Panc1 (cell line): ENCODE results near the gene TCHP. TPM values are rescaled to one million over a fixed set of nuclear protein-coding genes. Genes with fewer than 3 reads are reported as not detected.
A peak's percentile ranks its signal among the peaks of the same experiment; 100 is the strongest.

ENCODE experiments used
- ATAC-seq: fragments of 200-7000 bp; cut with Tn5 transposase; 2 replicates; pipeline ENCODE4 v1.9.1; 2020; ENCODE audit warnings: mild to moderate bottlenecking, moderate library complexity
- BruUV-seq: library from RNA; stranded (reverse); fragments of 400-500 nt; replicated peaks from 2 replicates; lab custom pipeline; 2021; lab: Mats Ljungman, UMichigan
- CTCF ChIA-PET: fragments of 300-600 bp; sonication (Branson Sonifier 250); formaldehyde crosslinking; loops from one replicate; lab custom pipeline; 2022; ENCODE audit warnings: antibody characterized with exemption; lab: Charles Lee
- POLR2A ChIA-PET: fragments of 300-600 bp; sonication (Branson Sonifier 250); formaldehyde crosslinking; loops from one replicate; lab custom pipeline; 2022; ENCODE audit warnings: antibody characterized with exemption; lab: Charles Lee
- DNase-seq: peaks from one replicate; pipeline ENCODE4 v3.0.0-alpha.2; 2010; ENCODE audit warnings: low read depth, low spot score
- H3K27ac ChIP-seq: 2 replicates; pipeline ENCODE4 v1.5.1; 2011; ENCODE audit warnings: mild to moderate bottlenecking, low read length, inconsistent platforms
- H3K27me3 ChIP-seq: fragments of 200-500 bp; sonication (Bioruptor generic); 2 replicates; pipeline ENCODE4 v1.6.0; 2014; ENCODE audit warnings: low read length, inconsistent platforms; ENCODE audit not compliant: control insufficient read depth, insufficient read depth
- H3K36me3 ChIP-seq: fragments of 200-500 bp; sonication (Bioruptor generic); 2 replicates; pipeline ENCODE4 v1.5.1; 2014; ENCODE audit warnings: inconsistent platforms, mild to moderate bottlenecking, low read length, moderate library complexity; ENCODE audit not compliant: control insufficient read depth, insufficient read depth
- H3K4me1 ChIP-seq: 2 replicates; pipeline ENCODE4 v1.5.1; 2011; ENCODE audit warnings: inconsistent platforms, mild to moderate bottlenecking, low read length, moderate library complexity; ENCODE audit not compliant: control insufficient read depth, insufficient read depth
- H3K4me3 ChIP-seq, 2 experiments: 2 replicates each; pipeline ENCODE4 v1.5.1; 2011 to 2012; ENCODE audit warnings: low read depth in 2 of 2, low read length in 2 of 2, mild to moderate bottlenecking in 2 of 2, inconsistent platforms in 1 of 2, moderate library complexity in 1 of 2
- H3K9me3 ChIP-seq: fragments of 200-500 bp; sonication (Bioruptor generic); 2 replicates; pipeline ENCODE4 v1.5.1; 2014; ENCODE audit warnings: low read depth, mild to moderate bottlenecking, inconsistent platforms, low read length, moderate library complexity; ENCODE audit not compliant: control insufficient read depth, insufficient read depth
- POLR2AphosphoS5 ChIP-seq: IDR thresholded peaks from 2 replicates; pipeline ENCODE4 v1.6.1; 2012; ENCODE audit warnings: mild to moderate bottlenecking, low read depth, low read length, moderate library complexity
- SIN3A ChIP-seq: IDR thresholded peaks from 2 replicates; pipeline ENCODE4 v1.6.1; 2012; ENCODE audit warnings: low read depth, mild to moderate bottlenecking, low read length, moderate library complexity, borderline replicate concordance; ENCODE audit not compliant: insufficient read depth
- TCF7L2 ChIP-seq: IDR thresholded peaks from 2 replicates; pipeline ENCODE4 v1.6.1; 2011; ENCODE audit warnings: mild to moderate bottlenecking, low read depth, low read length, inconsistent platforms
- in situ Hi-C: cut with HindIII; loops from 2 replicates; pipeline ENCODE4 v1.10.0; 2016; ENCODE audit warnings: low sequenced_read_pairs, low pct_unique_long_range_greater_than_20kb
- intact Hi-C: fragments of 100-400 bp; cut with micrococcal nuclease; formaldehyde crosslinking; loops from one replicate; pipeline ENCODE4 v1.10.0; 2022; ENCODE audit not compliant: unreplicated experiment
- total RNA-seq: library from RNA; stranded (reverse); gene quantifications from one replicate; pipeline ENCODE4 v1.2.1, GENCODE V29; 2021; ENCODE audit not compliant: unreplicated experiment
- TF ChIP-seq, protein P1 (sequence below), 2 experiments: IDR thresholded peaks; 2 replicates each; pipeline ENCODE4 v1.6.1; 2011 to 2012; ENCODE audit warnings: low read depth in 2 of 2, control low read depth in 1 of 2, low read length in 1 of 2, mild to moderate bottlenecking in 1 of 2, moderate library complexity in 1 of 2; ENCODE audit not compliant: insufficient read depth in 1 of 2
- TF ChIP-seq, protein P2 (sequence below): fragments of 450-650 bp; IDR thresholded peaks from 2 replicates; pipeline ENCODE4 v1.5.1; 2017; ENCODE audit warnings: mild to moderate bottlenecking

Gene TCHP
- total RNA-seq, 1 experiment from 2014 or later, result 25.0 TPM

DNA sequence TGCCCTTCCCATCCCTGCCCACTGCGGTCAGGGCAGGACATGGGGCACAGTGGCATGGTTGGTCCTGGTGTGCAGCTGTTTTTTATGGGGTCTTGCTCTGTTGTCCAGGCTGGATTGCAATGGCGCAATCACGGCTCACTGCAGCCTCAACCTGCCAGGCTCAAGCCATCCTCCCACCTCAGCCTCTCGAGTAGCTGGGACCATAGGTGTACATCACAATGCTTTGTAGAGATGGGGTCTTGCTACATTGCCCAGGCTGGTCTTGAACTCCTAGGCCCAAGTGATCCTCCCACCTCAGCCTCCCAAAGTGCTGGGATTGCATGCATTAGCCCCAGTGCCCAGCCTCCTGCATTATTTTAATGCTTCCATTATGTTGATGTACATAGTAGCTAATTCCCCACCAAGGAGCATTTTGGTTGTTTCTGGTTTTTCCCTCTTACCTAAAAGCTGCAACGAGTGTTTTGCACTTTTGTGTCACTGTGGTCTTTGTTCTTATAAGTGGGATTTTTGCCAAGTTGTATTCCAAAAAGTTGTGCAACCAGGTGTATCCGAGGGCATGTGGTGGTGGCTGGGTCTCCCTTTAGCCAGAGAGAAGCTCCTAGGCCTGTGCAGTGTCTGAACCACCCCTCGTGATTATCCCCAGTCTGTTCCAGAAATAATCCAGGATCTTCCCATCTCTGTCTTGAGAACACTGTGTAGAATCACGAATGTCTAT is 10.3 kb downstream of the TCHP start:
- no TSS peak for BruUV-seq
- ATAC-seq (no peak), DNase-seq (no peak)
- no peaks in the 10 kb centered on the region for H3K9me3 ChIP-seq
- intact Hi-C loops, result no loop called here
- H3K4me1 ChIP-seq, result no peaks in the 10 kb centered on the region
- H3K36me3 ChIP-seq, result peaks cover 5% of the 10 kb centered on the region
- ChIA-PET POLR2A (no interaction called here), CTCF (interaction anchor here (0.5 kb wide), 1 partner anchor 105 kb away, joined by 3 read pairs; no protein-coding TSS in a partner anchor)
- H3K4me3 ChIP-seq, result no peak overlapping the region
- no peak for TF ChIP-seq SIN3A
- TF ChIP-seq POLR2AphosphoS5, result no peak
- TF ChIP-seq, protein P1, sequence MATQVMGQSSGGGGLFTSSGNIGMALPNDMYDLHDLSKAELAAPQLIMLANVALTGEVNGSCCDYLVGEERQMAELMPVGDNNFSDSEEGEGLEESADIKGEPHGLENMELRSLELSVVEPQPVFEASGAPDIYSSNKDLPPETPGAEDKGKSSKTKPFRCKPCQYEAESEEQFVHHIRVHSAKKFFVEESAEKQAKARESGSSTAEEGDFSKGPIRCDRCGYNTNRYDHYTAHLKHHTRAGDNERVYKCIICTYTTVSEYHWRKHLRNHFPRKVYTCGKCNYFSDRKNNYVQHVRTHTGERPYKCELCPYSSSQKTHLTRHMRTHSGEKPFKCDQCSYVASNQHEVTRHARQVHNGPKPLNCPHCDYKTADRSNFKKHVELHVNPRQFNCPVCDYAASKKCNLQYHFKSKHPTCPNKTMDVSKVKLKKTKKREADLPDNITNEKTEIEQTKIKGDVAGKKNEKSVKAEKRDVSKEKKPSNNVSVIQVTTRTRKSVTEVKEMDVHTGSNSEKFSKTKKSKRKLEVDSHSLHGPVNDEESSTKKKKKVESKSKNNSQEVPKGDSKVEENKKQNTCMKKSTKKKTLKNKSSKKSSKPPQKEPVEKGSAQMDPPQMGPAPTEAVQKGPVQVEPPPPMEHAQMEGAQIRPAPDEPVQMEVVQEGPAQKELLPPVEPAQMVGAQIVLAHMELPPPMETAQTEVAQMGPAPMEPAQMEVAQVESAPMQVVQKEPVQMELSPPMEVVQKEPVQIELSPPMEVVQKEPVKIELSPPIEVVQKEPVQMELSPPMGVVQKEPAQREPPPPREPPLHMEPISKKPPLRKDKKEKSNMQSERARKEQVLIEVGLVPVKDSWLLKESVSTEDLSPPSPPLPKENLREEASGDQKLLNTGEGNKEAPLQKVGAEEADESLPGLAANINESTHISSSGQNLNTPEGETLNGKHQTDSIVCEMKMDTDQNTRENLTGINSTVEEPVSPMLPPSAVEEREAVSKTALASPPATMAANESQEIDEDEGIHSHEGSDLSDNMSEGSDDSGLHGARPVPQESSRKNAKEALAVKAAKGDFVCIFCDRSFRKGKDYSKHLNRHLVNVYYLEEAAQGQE (IDR thresholded peaks at IDR 0.05; ENCODE audit: insufficient read depth in 1 of 2, low read depth in 2 of 2, low read length in 1 of 2), result no peak
- no peak for TF ChIP-seq TCF7L2
- TF ChIP-seq, protein P2, sequence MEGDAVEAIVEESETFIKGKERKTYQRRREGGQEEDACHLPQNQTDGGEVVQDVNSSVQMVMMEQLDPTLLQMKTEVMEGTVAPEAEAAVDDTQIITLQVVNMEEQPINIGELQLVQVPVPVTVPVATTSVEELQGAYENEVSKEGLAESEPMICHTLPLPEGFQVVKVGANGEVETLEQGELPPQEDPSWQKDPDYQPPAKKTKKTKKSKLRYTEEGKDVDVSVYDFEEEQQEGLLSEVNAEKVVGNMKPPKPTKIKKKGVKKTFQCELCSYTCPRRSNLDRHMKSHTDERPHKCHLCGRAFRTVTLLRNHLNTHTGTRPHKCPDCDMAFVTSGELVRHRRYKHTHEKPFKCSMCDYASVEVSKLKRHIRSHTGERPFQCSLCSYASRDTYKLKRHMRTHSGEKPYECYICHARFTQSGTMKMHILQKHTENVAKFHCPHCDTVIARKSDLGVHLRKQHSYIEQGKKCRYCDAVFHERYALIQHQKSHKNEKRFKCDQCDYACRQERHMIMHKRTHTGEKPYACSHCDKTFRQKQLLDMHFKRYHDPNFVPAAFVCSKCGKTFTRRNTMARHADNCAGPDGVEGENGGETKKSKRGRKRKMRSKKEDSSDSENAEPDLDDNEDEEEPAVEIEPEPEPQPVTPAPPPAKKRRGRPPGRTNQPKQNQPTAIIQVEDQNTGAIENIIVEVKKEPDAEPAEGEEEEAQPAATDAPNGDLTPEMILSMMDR, result no peak
- H3K27ac ChIP-seq, result no peak overlapping the region
- H3K27me3 ChIP-seq, result no peaks in the 10 kb centered on the region
- in situ Hi-C loops, result no loop called here

DNA sequence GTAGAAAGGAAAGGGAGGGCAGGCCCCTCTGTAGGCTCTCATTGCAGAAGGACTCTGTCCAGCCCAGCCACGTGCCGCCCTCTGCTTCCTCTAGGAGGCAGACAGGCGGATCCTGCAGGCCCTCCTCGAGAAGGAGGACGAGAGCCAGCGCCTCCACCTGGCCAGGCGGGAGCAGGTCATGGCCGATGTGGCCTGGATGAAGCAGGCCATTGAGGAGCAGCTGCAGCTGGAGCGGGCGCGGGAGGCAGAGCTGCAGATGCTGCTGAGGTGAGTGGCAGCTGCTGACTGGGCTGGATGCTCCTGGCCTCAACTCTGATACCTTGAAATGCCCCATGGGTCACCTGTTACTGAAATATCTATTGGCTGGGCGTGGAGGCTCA is 10.9 kb downstream of the TCHP start:
- Histone ChIP-seq H3K27ac (no peak overlapping the region), H3K36me3 (peaks cover 5% of the 10 kb centered on the region), H3K9me3 (no peaks in the 10 kb centered on the region), H3K4me3 (no peak overlapping the region), H3K4me1 (no peaks in the 10 kb centered on the region), H3K27me3 (no peaks in the 10 kb centered on the region)
- DNase-seq (no peak), ATAC-seq (peak; percentile 70)
- BruUV-seq, result no TSS peak
- in situ Hi-C loops, result no loop called here
- TF ChIP-seq TCF7L2 (no peak), SIN3A (no peak), POLR2AphosphoS5 (no peak)
- TF ChIP-seq, protein P1 (IDR thresholded peaks at IDR 0.05; ENCODE audit: insufficient read depth in 1 of 2, low read depth in 2 of 2, low read length in 1 of 2), result no peak
- TF ChIP-seq, protein P2, result no peak
- ChIA-PET CTCF (no interaction called here), POLR2A (no interaction called here)
- intact Hi-C loops, result no loop called here
